ENCODE results near the gene AOPEP. TPM values are rescaled to one million over a fixed set of nuclear protein-coding genes. Genes with fewer than 3 reads are reported as not detected.

AOPEP gene
- polyA plus RNA-seq, 2 of the 4 experiments (the other 2 are of a cell fraction) = 226 to 266 TPM

- H3K4me1 ChIP-seq = peaks cover 8% of the 10 kb centered on the region
- DNase-seq (ENCODE audit: low read depth in 1 of 2, low spot score in 1 of 2) (no peak), FAIRE-seq (no peak), ATAC-seq (no peak)
- H3K27ac ChIP-seq = no peak overlapping the region
- H3K4me2 ChIP-seq = no peak overlapping the region
- WGBS (ENCODE audit: missing lambda C conversion rate) = 85% methylated on average over 3 of the region's 3 CpGs
- no peak for TF ChIP-seq FOSL2 (IDR thresholded peaks at IDR 0.05)
- no peak for TF ChIP-seq FOSL2 (CRISPR knock-in tag; IDR thresholded peaks at IDR 0.05)
- TF ChIP-seq KDM1A (IDR thresholded peaks at IDR 0.05; ENCODE audit: low read depth) = no peak
- TF ChIP-seq EP300 (IDR thresholded peaks at IDR 0.05) = no peak
- TF ChIP-seq FOSB (CRISPR knock-in tag; IDR thresholded peaks at IDR 0.05) = no peak
- no peak for TF ChIP-seq MAX (IDR thresholded peaks at IDR 0.05)
- no peak for TF ChIP-seq HMGXB4 (CRISPR knock-in tag; IDR thresholded peaks at IDR 0.05; ENCODE audit: borderline replicate concordance)
- TF ChIP-seq REST (IDR thresholded peaks at IDR 0.05) = no peak
- TF ChIP-seq MAZ (IDR thresholded peaks at IDR 0.05; ENCODE audit: borderline replicate concordance, low read depth, low read length) = no peak
- TF ChIP-seq JUN (IDR thresholded peaks at IDR 0.05) = no peak
- ChIA-PET CTCF (interaction anchor here (4.6 kb wide), 1 partner anchor 19 kb away, joined by 26 read pairs; no protein-coding TSS in a partner anchor), POLR2A (no interaction called here)
- no peak overlapping the region for H3K4me3 ChIP-seq
- no peaks in the 10 kb centered on the region for H3K9me3 ChIP-seq
Observed at GRCh38 chr9:94700445-94700844, 26.1 kb upstream of the AOPEP start.

- H3K4me2 ChIP-seq = peak overlapping the region; percentile 19; the same call in 2 of the 3 replicates
- no peak for ATAC-seq
- H3K4me1 ChIP-seq = peaks cover 8% of the 10 kb centered on the region
- peak; percentile 28 for FAIRE-seq
- no peak overlapping the region for H3K27ac ChIP-seq
- DNase-seq (ENCODE audit: low read depth in 1 of 2, low spot score in 1 of 2) = no peak
- H3K4me3 ChIP-seq = no peak overlapping the region
- TF ChIP-seq ESRRA (IDR thresholded peaks at IDR 0.05; ENCODE audit: borderline replicate concordance, low read length) (no peak), MAFK (IDR thresholded peaks at IDR 0.05; ENCODE audit: partially characterized antibody) (peak; percentile 14)
- 50% methylated on average over 4 of the region's 4 CpGs for whole genome bisulfite sequencing (ENCODE audit: missing lambda C conversion rate)
- H3K9me3 ChIP-seq = no peaks in the 10 kb centered on the region
- ChIA-PET CTCF (interaction anchor here (0.6 to 2.0 kb wide), 4 partner anchors 9 to 261 kb away, joined by 3 to 5 read pairs (median 4); no protein-coding TSS in a partner anchor), POLR2A (no interaction called here)
Observed at GRCh38 chr9:94703488-94704140, 22.9 kb upstream of the AOPEP start.

- peaks cover 8% of the 10 kb centered on the region for H3K4me1 ChIP-seq
- ChIA-PET CTCF (interaction anchor here (0.9 to 1.9 kb wide), 5 partner anchors 13 to 423 kb away, joined by 3 to 15 read pairs (median 4); no protein-coding TSS in a partner anchor), POLR2A (interaction anchor here (0.7 to 1.1 kb wide), 2 partner anchors 13 to 21 kb away, joined by 3 read pairs; partner anchors contain the start of gene AOPEP)
- ATAC-seq (no peak), FAIRE-seq (no peak), DNase-seq (ENCODE audit: low read depth in 1 of 2, low spot score in 1 of 2) (no peak)
- no peak overlapping the region for H3K4me2 ChIP-seq
- H3K4me3 ChIP-seq = no peak overlapping the region
- 81% methylated on average over 7 of the region's 7 CpGs for WGBS (ENCODE audit: missing lambda C conversion rate)
- no peaks in the 10 kb centered on the region for H3K9me3 ChIP-seq
- no peak overlapping the region for H3K27ac ChIP-seq
- TF ChIP-seq KDM5A (IDR thresholded peaks at IDR 0.05) = no peak
- TF ChIP-seq EHF (CRISPR knock-in tag; IDR thresholded peaks at IDR 0.05) = no peak
- TF ChIP-seq TFCP2L1 (CRISPR knock-in tag; IDR thresholded peaks at IDR 0.05) = no peak
- TF ChIP-seq CEBPB (IDR thresholded peaks at IDR 0.05) = no peak
- no peak for TF ChIP-seq MYC (IDR thresholded peaks at IDR 0.05; ENCODE audit: borderline replicate concordance, low read length)
- TF ChIP-seq ATOH8 (CRISPR knock-in tag; IDR thresholded peaks at IDR 0.05; ENCODE audit: low read depth) = no peak
- TF ChIP-seq HOXB13 (CRISPR knock-in tag; IDR thresholded peaks at IDR 0.05; ENCODE audit: low read depth) = no peak
- TF ChIP-seq HMGXB4 (CRISPR knock-in tag; IDR thresholded peaks at IDR 0.05; ENCODE audit: borderline replicate concordance) = no peak
- no peak for TF ChIP-seq CHD4 (IDR thresholded peaks at IDR 0.05; ENCODE audit: borderline replicate concordance)
- no peak for TF ChIP-seq CHD2 (IDR thresholded peaks at IDR 0.05; ENCODE audit: low read length, partially characterized antibody)
- TF ChIP-seq PHF8 (IDR thresholded peaks at IDR 0.05; ENCODE audit: borderline replicate concordance, low read depth) = no peak
- no peak for TF ChIP-seq ELK1 (IDR thresholded peaks at IDR 0.05; ENCODE audit: low read depth, low read length)
Observed at GRCh38 chr9:94705162-94705702, 21.3 kb upstream of the AOPEP start.
